BLaER1 treated with 17β-estradiol and CSF1 and Interleukin-3, amounts not matched to agents 10 nM and 100 nM (cell line): ENCODE measurements around the gene PATL2.

ENCODE experiments used
- H3K27ac ChIP-seq, 11 experiments: shearing (Covaris generic); formaldehyde crosslinking; 2 replicates each; pipeline ENCODE4 v1.8.1; 2022
- H3K27me3 ChIP-seq, 11 experiments: shearing (Covaris generic); formaldehyde crosslinking; 2 replicates each; pipeline ENCODE4 v1.8.1; 2022
- H3K36me3 ChIP-seq, 11 experiments: shearing (Covaris generic); formaldehyde crosslinking; 2 replicates each; pipeline ENCODE4 v1.8.1; 2022
- H3K4me1 ChIP-seq, 10 experiments: shearing (Covaris generic); formaldehyde crosslinking; 2 replicates each; pipeline ENCODE4 v1.8.1; 2022
- H3K4me2 ChIP-seq, 11 experiments: shearing (Covaris generic); formaldehyde crosslinking; 2 replicates each; pipeline ENCODE4 v1.8.1; 2022
- H3K4me3 ChIP-seq, 10 experiments: shearing (Covaris generic); formaldehyde crosslinking; 2 replicates each; pipeline ENCODE4 v1.8.1; 2022
- H3K9ac ChIP-seq, 11 experiments: shearing (Covaris generic); formaldehyde crosslinking; 2 replicates each; pipeline ENCODE4 v1.8.1; 2022
- H3K9me3 ChIP-seq, 11 experiments: shearing (Covaris generic); formaldehyde crosslinking; replicated peaks in 1 of 11; 2 replicates each; pipeline ENCODE4 v1.8.1; 2022
- H4K20me1 ChIP-seq, 11 experiments: shearing (Covaris generic); formaldehyde crosslinking; 2 replicates each; pipeline ENCODE4 v1.8.1; 2022
- Cebpa-rat ChIP-seq, 11 experiments: shearing (Covaris generic); IDR thresholded peaks; 2 replicates each; pipeline ENCODE4 v1.8.1; 2022

Gene PATL2

GRCh38 chr15:44663410-44664308, 47.5 kb downstream of the PATL2 start, which contains the start of gene SPG11:
Gene SPG11 (minus strand): TSS chr15:44663662. CDS start chr15:44663647, 15 bp downstream.
- peaks cover 11 to 19% (median 17%) of the 10 kb centered on the region in 11 experiments; a peak in 18 of 22 replicates for H3K36me3 ChIP-seq
- H3K27me3 ChIP-seq, result no peaks in the 10 kb centered on the region
- peaks cover 22 to 48% (median 28%) of the 10 kb centered on the region in 10 experiments for H3K4me1 ChIP-seq
- H3K9me3 ChIP-seq, result no peaks in the 10 kb centered on the region
- peak within 1 kb of the TSS; percentile 74 to 94 (median 84) for H3K4me2 ChIP-seq
- peak within 1 kb of the TSS; percentile 86 to 99 (median 93) for H3K9ac ChIP-seq
- H3K27ac ChIP-seq, result peak within 1 kb of the TSS; percentile 89 to 97 (median 95)
- H4K20me1 ChIP-seq, result no peaks in the 10 kb centered on the region
- no peak for TF ChIP-seq Cebpa-rat (IDR thresholded peaks at IDR 0.05)
- H3K4me3 ChIP-seq, result peak within 1 kb of the TSS; percentile 69 to 100 (median 86)

GRCh38 chr15:44662478-44663409, 48.4 kb downstream of the PATL2 start:
- H3K4me2 ChIP-seq, result peak overlapping the region; percentile 74 to 94 (median 84)
- no peaks in the 10 kb centered on the region for H3K27me3 ChIP-seq
- no peaks in the 10 kb centered on the region for H3K9me3 ChIP-seq
- peaks cover 19 to 48% (median 24%) of the 10 kb centered on the region in 10 experiments for H3K4me1 ChIP-seq
- H3K4me3 ChIP-seq, result peak overlapping the region; percentile 69 to 100 (median 86)
- peak overlapping the region; percentile 86 to 99 (median 93) for H3K9ac ChIP-seq
- peaks cover 16 to 29% (median 23%) of the 10 kb centered on the region in 11 experiments; a peak in 20 of 22 replicates for H3K36me3 ChIP-seq
- H3K27ac ChIP-seq, result peak overlapping the region; percentile 89 to 97 (median 95)
- no peak for TF ChIP-seq Cebpa-rat (IDR thresholded peaks at IDR 0.05)
- H4K20me1 ChIP-seq, result no peaks in the 10 kb centered on the region

- Histone ChIP-seq H3K27ac (peak overlapping the region in 3 of 11 experiments; percentile 92 to 96 (median 94); a peak in 5 of 22 replicates), H3K4me3 (peak overlapping the region in 2 of 10 experiments; percentile 86 to 100; a peak in 4 of 20 replicates), H3K9ac (peak overlapping the region in 5 of 11 experiments; percentile 93 to 99 (median 95); a peak in 8 of 22 replicates)
Measured at GRCh38 chr15:44661576-44661975, 49.5 kb downstream of the PATL2 start.

GRCh38 chr15:44659056-44659455, 52.1 kb downstream of the PATL2 start:
- Histone ChIP-seq H3K4me2 (no peak overlapping the region), H4K20me1 (peaks cover 0 to 3% (median 0%) of the 10 kb centered on the region in 11 experiments; a peak in 1 of 22 replicates), H3K27ac (no peak overlapping the region), H3K27me3 (no peaks in the 10 kb centered on the region), H3K9ac (no peak overlapping the region), H3K4me1 (peaks cover 12 to 27% (median 15%) of the 10 kb centered on the region in 10 experiments), H3K9me3 (no peaks in the 10 kb centered on the region), H3K4me3 (no peak overlapping the region), H3K36me3 (peaks cover 46 to 65% (median 58%) of the 10 kb centered on the region in 11 experiments)
- no peak for TF ChIP-seq Cebpa-rat (IDR thresholded peaks at IDR 0.05)

More at GRCh38 chr15:44661576-44661975, 49.5 kb downstream of the PATL2 start:
- H4K20me1 ChIP-seq, result no peaks in the 10 kb centered on the region
- TF ChIP-seq Cebpa-rat (IDR thresholded peaks at IDR 0.05), result no peak
- peak overlapping the region; percentile 74 to 94 (median 84); a peak in 20 of 22 replicates for H3K4me2 ChIP-seq
- H3K9me3 ChIP-seq, result no peaks in the 10 kb centered on the region
- no peaks in the 10 kb centered on the region for H3K27me3 ChIP-seq
- H3K4me1 ChIP-seq, result peaks cover 15 to 41% (median 21%) of the 10 kb centered on the region in 10 experiments
- H3K36me3 ChIP-seq, result peaks cover 23 to 40% (median 33%) of the 10 kb centered on the region in 11 experiments; a peak in 21 of 22 replicates

GRCh38 chr15:44657378-44657777, 53.7 kb downstream of the PATL2 start:
- H3K36me3 ChIP-seq, result peaks cover 51 to 82% (median 70%) of the 10 kb centered on the region in 11 experiments

GRCh38 chr15:44656913-44657312, 54.2 kb downstream of the PATL2 start:
- H3K9ac ChIP-seq, result no peak overlapping the region
- H4K20me1 ChIP-seq, result peaks cover 0 to 3% (median 0%) of the 10 kb centered on the region in 11 experiments; a peak in 1 of 22 replicates
- H3K4me2 ChIP-seq, result no peak overlapping the region
- H3K36me3 ChIP-seq, result peaks cover 53 to 87% (median 73%) of the 10 kb centered on the region in 11 experiments
- peaks cover 2 to 17% (median 3%) of the 10 kb centered on the region in 10 experiments; a peak in 19 of 20 replicates for H3K4me1 ChIP-seq
- H3K9me3 ChIP-seq, result no peaks in the 10 kb centered on the region
- H3K27ac ChIP-seq, result no peak overlapping the region
- H3K27me3 ChIP-seq, result no peaks in the 10 kb centered on the region
- no peak for TF ChIP-seq Cebpa-rat (IDR thresholded peaks at IDR 0.05)
- H3K4me3 ChIP-seq, result no peak overlapping the region

More at GRCh38 chr15:44657378-44657777, 53.7 kb downstream of the PATL2 start:
- no peak overlapping the region for H3K4me2 ChIP-seq
- no peak overlapping the region for H3K27ac ChIP-seq
- H3K27me3 ChIP-seq, result no peaks in the 10 kb centered on the region
- no peak overlapping the region for H3K4me3 ChIP-seq
- no peak overlapping the region for H3K9ac ChIP-seq
- peaks cover 6 to 21% (median 8%) of the 10 kb centered on the region in 10 experiments for H3K4me1 ChIP-seq
- peaks cover 0 to 3% (median 0%) of the 10 kb centered on the region in 11 experiments; a peak in 1 of 22 replicates for H4K20me1 ChIP-seq
- H3K9me3 ChIP-seq, result no peaks in the 10 kb centered on the region
- no peak for TF ChIP-seq Cebpa-rat (IDR thresholded peaks at IDR 0.05)

GRCh38 chr15:44656298-44656697, 54.8 kb downstream of the PATL2 start:
- no peaks in the 10 kb centered on the region for H3K27me3 ChIP-seq
- H3K4me2 ChIP-seq, result no peak overlapping the region
- H3K36me3 ChIP-seq, result peaks cover 59 to 93% (median 79%) of the 10 kb centered on the region in 11 experiments
- peaks cover 0 to 12% (median 0%) of the 10 kb centered on the region in 10 experiments; a peak in 3 of 20 replicates for H3K4me1 ChIP-seq
- H3K4me3 ChIP-seq, result no peak overlapping the region
- H3K27ac ChIP-seq, result no peak overlapping the region
- H4K20me1 ChIP-seq, result peaks cover 0 to 6% (median 0%) of the 10 kb centered on the region in 11 experiments; a peak in 2 of 22 replicates
- no peak for TF ChIP-seq Cebpa-rat (IDR thresholded peaks at IDR 0.05)
- no peak overlapping the region for H3K9ac ChIP-seq
- no peaks in the 10 kb centered on the region for H3K9me3 ChIP-seq

- no peak overlapping the region for H3K4me2 ChIP-seq
- H3K27me3 ChIP-seq, result no peaks in the 10 kb centered on the region
- H3K27ac ChIP-seq, result no peak overlapping the region
- no peaks in the 10 kb centered on the region for H3K9me3 ChIP-seq
- H3K9ac ChIP-seq, result no peak overlapping the region
- H3K36me3 ChIP-seq, result peaks cover 72 to 100% (median 86%) of the 10 kb centered on the region in 11 experiments
- H4K20me1 ChIP-seq, result peaks cover 0 to 9% (median 0%) of the 10 kb centered on the region in 11 experiments; a peak in 2 of 22 replicates
- peaks cover 0 to 10% (median 0%) of the 10 kb centered on the region in 10 experiments; a peak in 3 of 20 replicates for H3K4me1 ChIP-seq
- no peak overlapping the region for H3K4me3 ChIP-seq
- TF ChIP-seq Cebpa-rat (IDR thresholded peaks at IDR 0.05), result no peak
Measured at GRCh38 chr15:44654858-44655257, 56.3 kb downstream of the PATL2 start.
